Esophagus (tissue), 2 donors: ENCODE data around the gene FAM13A. TPM values are rescaled to one million over a fixed set of nuclear protein-coding genes. Genes with fewer than 3 reads are reported as not detected.
"Not testable (repeated sequence)": the region's sequence is repeated elsewhere in the genome, so short reads cannot be mapped to it uniquely, and the experiment has no call there.

ENCODE experiments used
- H3K27ac ChIP-seq, 2 donors: one replicate each; pipeline ENCODE4 v1.5.1; 2013; ENCODE audit warnings: low read depth in 2 of 2, mild to moderate bottlenecking in 2 of 2, inconsistent platforms in 1 of 2, low read length in 1 of 2, moderate library complexity in 1 of 2
- H3K27me3 ChIP-seq, 2 donors: one replicate each; pipeline ENCODE4 v1.6.1; 2013; ENCODE audit warnings: low read length in 2 of 2, control low read depth in 1 of 2, mild to moderate bottlenecking in 1 of 2; ENCODE audit not compliant: insufficient read depth in 2 of 2, control insufficient read depth in 1 of 2
- H3K36me3 ChIP-seq, 2 donors: one replicate each; pipeline ENCODE4 v1.6.1; 2013; ENCODE audit warnings: low read length in 1 of 2; ENCODE audit not compliant: control insufficient read depth in 2 of 2, insufficient read depth in 2 of 2
- H3K4me1 ChIP-seq, 2 donors: one replicate each; pipeline ENCODE4 v1.6.1; 2013; ENCODE audit warnings: low read length in 1 of 2; ENCODE audit not compliant: control insufficient read depth in 2 of 2, insufficient read depth in 2 of 2
- H3K4me3 ChIP-seq, 2 donors: one replicate each; pipeline ENCODE4 v1.5.1; 2013; ENCODE audit warnings: low read length in 2 of 2, mild to moderate bottlenecking in 2 of 2, low read depth in 1 of 2, moderate library complexity in 1 of 2
- H3K9me3 ChIP-seq, 2 donors: one replicate each; pipeline ENCODE4 v1.6.1; 2013; ENCODE audit warnings: mild to moderate bottlenecking in 2 of 2, low read depth in 1 of 2, low read length in 1 of 2, moderate library complexity in 1 of 2; ENCODE audit not compliant: control insufficient read depth in 2 of 2, insufficient read depth in 1 of 2
- WGBS, 2 donors: extraction: QIAGEN DNeasy Blood & Tissue Kit; methylation state at CpG; one replicate each; pipeline ENCODE4 v1.1.7; 2013; 5-methylcytosine and 5-hydroxymethylcytosine counted together
- polyA plus RNA-seq, 2 donors: library from polyadenylated mRNA; stranded (reverse); fragments of 200-250 nt; gene quantifications; one replicate each; pipeline ENCODE4 v1.2.3, GENCODE V29; 2013
- donor health status: healthy with polysubstance abuse.
- donor health status: Bipolar disorder and iron deficiency.

FAM13A gene
- polyA plus RNA-seq, 2 donors = 2.5 to 2.7 TPM

DNA sequence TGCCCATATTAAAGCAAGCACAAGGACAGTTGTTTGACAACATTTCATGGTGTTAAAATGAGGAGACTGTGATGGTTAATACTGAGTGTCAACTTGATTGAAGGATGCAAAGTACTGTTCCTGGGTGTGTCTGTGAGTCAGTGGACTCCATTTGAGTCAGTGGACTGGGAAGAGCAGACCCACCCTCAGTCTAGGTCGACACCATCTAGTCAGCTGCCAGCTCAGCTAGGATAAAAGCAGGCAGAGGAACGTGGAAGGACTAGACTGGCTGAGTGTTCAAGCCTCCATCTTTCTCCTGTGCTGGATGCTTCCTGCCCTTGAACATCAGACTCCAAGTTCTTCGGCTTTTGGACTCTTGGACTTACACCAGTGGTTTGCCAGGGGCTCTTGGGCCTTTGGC, 203.4 kb downstream of the FAM13A start:
- H3K27ac ChIP-seq, H3K27me3 ChIP-seq, H3K36me3 ChIP-seq, H3K4me3 ChIP-seq, H3K4me1 ChIP-seq, H3K9me3 ChIP-seq: not testable (repeated sequence)
- 76 to 84% methylated on average over 3 of the region's 3 CpGs for WGBS, 2 donors

DNA sequence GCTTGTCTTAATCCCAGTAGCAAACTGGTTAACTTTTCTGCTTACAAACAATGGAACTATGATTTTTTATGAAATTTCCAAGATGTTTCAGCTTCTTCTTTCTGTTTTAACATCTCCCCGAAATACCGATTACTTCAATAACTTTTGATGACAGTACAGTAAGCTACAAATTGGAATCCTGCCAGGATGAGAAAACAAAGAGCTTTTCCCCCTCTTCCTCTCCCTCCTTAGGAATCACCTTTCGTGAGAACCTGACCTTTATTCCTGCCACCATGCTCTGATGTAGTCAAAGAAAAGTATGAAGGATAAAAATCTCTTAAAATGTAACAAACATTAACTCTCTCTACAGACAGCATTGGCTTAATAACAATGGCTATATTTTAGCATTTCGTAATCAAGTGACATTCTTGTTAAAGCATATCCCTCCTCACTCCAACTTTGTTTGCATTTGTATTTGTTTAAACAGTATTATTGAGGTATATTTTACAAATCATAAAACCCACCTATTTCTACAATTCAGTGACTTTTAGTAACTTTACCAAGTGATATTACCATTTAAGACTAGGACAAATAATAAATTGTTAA, 210.7 kb downstream of the FAM13A start:
- H3K36me3 ChIP-seq = no peaks in the 10 kb centered on the region
- H3K27me3 ChIP-seq = no peaks in the 10 kb centered on the region
- no peaks in the 10 kb centered on the region for H3K4me1 ChIP-seq
- no peak overlapping the region for H3K4me3 ChIP-seq
- H3K9me3 ChIP-seq = no peaks in the 10 kb centered on the region
- WGBS, 2 donors = 40 to 41% methylated on average over 4 of the region's 4 CpGs
- H3K27ac ChIP-seq = no peak overlapping the region

DNA sequence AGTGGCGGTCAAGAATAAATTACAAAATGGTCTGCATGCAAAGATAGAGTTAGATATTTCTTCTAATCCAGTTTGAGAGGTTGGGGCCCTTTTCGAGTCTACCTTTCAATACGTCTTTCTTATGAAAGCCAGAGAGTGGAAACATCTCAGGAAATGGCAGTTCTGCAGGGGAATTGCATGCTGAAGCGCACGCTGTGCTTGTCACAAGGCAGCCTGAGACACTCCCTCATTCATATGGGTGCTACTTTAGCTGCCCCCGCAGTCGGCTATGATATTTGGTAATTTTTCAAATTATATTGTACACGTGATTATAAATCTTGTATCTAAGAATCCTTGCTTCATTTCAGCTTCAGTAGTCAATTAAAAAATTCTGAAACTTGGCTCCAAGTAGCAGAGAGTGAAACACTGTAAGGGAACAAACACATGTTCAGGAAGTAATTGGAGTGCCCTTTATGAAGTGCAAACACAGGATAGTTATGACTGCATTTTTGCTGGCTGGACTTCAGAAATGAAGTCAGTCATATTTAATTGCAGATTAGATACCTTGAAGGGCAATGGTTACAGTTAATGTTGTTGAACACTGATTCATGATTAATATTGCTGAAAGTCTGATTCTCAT, 213.8 kb downstream of the FAM13A start:
- Histone ChIP-seq H3K27me3 (no peaks in the 10 kb centered on the region), H3K27ac (no peak overlapping the region), H3K9me3 (no peaks in the 10 kb centered on the region), H3K36me3 (no peaks in the 10 kb centered on the region), H3K4me3 (no peak overlapping the region), H3K4me1 (no peaks in the 10 kb centered on the region)
- WGBS, 2 donors = 57 to 77% methylated on average over 8 of the region's 8 CpGs

DNA sequence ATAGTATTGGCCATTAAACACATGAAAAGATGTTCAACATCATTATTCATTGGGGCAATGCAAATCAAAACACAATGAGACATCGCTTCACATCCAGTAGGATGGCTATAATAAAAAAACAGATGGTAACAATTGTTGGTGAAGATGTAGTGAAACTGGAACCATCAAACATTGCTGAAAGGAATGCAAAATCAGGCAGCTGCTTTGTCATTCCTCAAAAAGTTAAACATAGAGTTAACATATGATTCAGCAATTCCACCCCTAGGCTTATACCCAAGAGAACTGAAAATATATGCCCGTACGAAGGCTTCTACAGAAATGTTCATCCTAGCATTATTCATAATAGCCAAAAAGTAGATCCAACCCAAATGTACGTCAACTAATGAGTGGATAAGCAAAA, 215.3 kb downstream of the FAM13A start:
- Histone ChIP-seq H3K36me3 (no peaks in the 10 kb centered on the region), H3K9me3 (no peaks in the 10 kb centered on the region), H3K4me1 (no peaks in the 10 kb centered on the region), H3K27me3 (no peaks in the 10 kb centered on the region), H3K27ac (no peak overlapping the region), H3K4me3 (no peak overlapping the region)
- whole genome bisulfite sequencing, 2 donors = 91 to 92% methylated on average over 4 of the region's 4 CpGs

DNA sequence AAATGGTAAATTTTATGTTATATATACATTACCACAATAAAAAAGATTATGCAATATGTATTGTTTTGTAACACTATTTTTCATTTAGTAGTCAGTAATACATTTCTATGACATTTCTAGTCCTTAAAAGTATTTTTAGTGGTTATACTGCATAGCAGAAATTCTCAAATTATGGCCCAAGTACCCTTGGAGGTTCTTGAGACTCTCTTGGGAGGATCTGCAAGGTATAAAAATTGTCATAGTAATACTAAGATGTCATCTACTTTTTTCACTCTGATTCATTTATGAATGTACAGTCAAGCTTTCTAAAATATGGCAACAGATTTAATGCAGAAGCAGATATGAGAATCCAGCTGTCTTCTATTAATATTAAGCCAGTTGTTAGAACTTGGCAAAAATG, 220.8 kb downstream of the FAM13A start:
- no peaks in the 10 kb centered on the region for H3K36me3 ChIP-seq
- H3K4me3 ChIP-seq = no peak overlapping the region
- no peaks in the 10 kb centered on the region for H3K4me1 ChIP-seq
- no peaks in the 10 kb centered on the region for H3K9me3 ChIP-seq
- no peak overlapping the region for H3K27ac ChIP-seq
- no peaks in the 10 kb centered on the region for H3K27me3 ChIP-seq

DNA sequence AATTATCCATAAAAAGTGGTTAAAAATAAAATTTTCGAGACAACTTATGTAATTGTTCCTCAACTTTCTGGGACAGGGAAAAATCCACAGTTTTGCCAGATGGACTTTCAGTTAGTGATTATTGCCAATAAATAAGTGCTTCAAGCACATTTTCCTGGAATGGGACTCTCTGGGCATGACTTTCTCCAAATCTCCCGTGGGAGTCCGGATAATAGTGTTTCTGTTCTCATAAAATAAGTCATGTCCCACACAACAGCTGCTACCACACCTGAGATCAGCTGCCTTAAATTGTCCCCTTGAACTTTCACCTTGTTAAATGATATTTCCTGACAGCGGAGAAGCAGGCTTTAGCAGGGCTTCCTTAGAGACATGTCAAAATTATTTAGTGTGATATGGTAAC, 226.0 kb downstream of the FAM13A start:
- no peaks in the 10 kb centered on the region for H3K27me3 ChIP-seq
- no peaks in the 10 kb centered on the region for H3K4me1 ChIP-seq
- 52 to 56% methylated on average over 4 of the region's 4 CpGs for WGBS, 2 donors
- no peak overlapping the region for H3K27ac ChIP-seq
- H3K9me3 ChIP-seq = no peaks in the 10 kb centered on the region
- no peaks in the 10 kb centered on the region for H3K36me3 ChIP-seq
- no peak overlapping the region for H3K4me3 ChIP-seq

DNA sequence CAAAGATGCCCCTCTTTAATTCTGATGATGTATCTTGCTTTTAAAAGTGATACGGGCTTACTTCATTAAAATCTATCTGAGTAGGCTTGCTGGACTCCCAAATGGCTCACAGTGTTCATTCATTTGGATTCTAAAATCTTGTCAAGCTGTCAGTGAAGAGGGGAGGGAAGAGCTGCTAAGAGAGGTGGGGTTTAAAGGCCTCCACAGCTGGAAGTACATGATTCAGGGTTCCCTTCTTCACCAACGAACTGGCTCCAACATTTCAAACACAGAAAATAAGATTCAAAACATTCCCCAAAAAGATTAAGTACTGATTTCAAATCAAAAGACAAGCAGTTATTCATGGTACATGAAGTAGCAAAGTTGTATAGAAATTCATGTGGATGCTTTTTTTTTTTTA, 226.4 kb downstream of the FAM13A start:
- Histone ChIP-seq H3K27me3 (no peaks in the 10 kb centered on the region), H3K36me3 (no peaks in the 10 kb centered on the region), H3K27ac (no peak overlapping the region), H3K9me3 (no peaks in the 10 kb centered on the region), H3K4me3 (no peak overlapping the region), H3K4me1 (no peaks in the 10 kb centered on the region)
- 69 to 72% methylated on average over 2 of the region's 2 CpGs for WGBS, 2 donors

DNA sequence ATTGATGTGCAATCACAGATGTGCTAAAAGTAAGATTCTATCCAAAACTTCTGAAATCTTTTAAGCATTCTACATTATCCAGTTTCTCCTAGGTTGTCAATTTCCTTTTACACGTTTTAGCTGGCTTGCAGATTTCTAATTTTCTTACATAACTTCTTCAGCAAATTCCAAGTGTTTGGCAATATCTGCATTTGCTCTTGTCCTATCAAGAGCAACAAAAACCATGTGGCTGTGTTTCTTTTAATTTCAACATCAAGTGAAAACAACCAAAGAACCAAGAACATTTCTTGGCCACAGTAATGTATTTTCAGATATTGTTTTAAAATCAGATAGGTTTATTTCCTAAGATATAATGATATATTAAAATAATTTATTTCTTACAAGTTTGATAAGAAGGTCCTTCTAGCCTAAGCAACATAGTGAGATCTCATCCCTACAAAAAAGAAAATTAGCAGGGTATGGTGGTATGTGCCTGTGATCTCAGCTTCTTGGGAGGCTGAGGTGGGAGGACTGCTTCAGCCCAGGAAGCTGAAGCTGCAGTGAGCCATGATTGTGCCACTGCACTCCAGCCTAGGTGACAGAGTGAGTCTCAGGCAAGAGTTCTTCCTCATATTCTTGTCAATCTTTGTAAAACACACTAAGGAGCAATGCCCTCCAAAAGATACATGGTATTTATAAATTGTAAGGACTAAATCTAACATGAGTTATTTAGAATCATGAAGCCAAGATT, 228.0 kb downstream of the FAM13A start:
- Histone ChIP-seq H3K4me1 (no peaks in the 10 kb centered on the region), H3K36me3 (no peaks in the 10 kb centered on the region), H3K27me3 (no peaks in the 10 kb centered on the region), H3K27ac (no peak overlapping the region), H3K4me3 (no peak overlapping the region), H3K9me3 (no peaks in the 10 kb centered on the region)
- 40 to 63% methylated on average over 1 of the region's 1 CpG for WGBS, 2 donors

DNA sequence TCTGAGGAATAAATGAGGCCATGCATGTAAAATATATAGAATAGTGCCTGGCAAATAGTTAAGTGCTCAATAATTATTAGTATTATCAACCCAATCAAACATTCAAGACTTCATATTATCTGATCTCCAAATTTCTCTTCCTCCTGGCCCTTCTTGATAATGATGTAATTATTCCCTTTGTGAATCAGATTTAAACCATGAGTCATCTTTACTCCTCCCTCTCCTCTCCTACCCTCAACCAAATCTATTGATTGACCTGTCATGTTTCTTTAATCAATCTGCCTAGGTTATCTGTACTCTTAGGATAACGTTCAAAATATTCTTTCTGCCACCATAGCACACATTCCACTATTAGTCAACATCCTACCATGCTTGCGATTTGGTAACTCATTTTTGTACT, 229.5 kb downstream of the FAM13A start:
- no peak overlapping the region for H3K4me3 ChIP-seq
- no peaks in the 10 kb centered on the region for H3K9me3 ChIP-seq
- no peaks in the 10 kb centered on the region for H3K4me1 ChIP-seq
- H3K27ac ChIP-seq = no peak overlapping the region
- no peaks in the 10 kb centered on the region for H3K36me3 ChIP-seq
- no peaks in the 10 kb centered on the region for H3K27me3 ChIP-seq
- WGBS, 2 donors = 71 to 76% methylated on average over 2 of the region's 2 CpGs

DNA sequence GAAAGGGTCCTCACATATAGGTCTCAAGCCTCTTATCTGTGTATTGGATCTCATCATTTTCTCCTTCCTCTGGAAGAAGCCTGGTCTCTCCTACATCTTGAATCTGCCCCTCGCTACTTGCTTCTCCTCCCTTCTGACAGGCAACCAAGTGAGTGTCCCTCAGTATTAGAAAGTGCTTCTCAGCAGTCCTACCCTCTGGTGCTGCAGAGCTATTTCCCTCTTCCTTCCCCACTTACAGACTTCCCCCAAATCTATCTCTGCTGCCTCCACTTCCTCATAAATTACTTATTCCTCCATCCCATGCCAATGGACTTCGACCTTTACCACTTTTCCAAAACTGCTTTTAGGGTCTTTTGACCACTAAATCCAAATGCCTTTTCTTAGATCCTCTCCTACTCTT, 230.2 kb downstream of the FAM13A start:
- Histone ChIP-seq H3K4me3 (no peak overlapping the region), H3K4me1 (no peaks in the 10 kb centered on the region), H3K27ac (no peak overlapping the region), H3K9me3 (no peaks in the 10 kb centered on the region), H3K36me3 (no peaks in the 10 kb centered on the region), H3K27me3 (no peaks in the 10 kb centered on the region)
- 81 to 92% methylated on average over 2 of the region's 2 CpGs for WGBS, 2 donors
